Measurements from ENCODE around the gene C9orf72. TPM values are rescaled to one million over a fixed set of nuclear protein-coding genes. Genes with fewer than 3 reads are reported as not detected.

Gene C9orf72
- total RNA-seq, 1 donor from 2014 or later, result 32.9 TPM

- Mint-ChIP-seq H3K4me3 (no peak overlapping the region), H3K9me3 (no peaks in the 10 kb centered on the region), H3K36me3 (ENCODE audit: low read depth) (peaks cover 5% of the 10 kb centered on the region), H3K4me1 (no peaks in the 10 kb centered on the region), H3K27ac (ENCODE audit: unreplicated experiment) (no peak overlapping the region), H3K27me3 (ENCODE audit: low read depth) (no peaks in the 10 kb centered on the region)
- no peak for TF ChIP-seq CTCF (conservative IDR thresholded peaks at IDR 0.05)
- DNase-seq (ENCODE audit: low read depth, low spot score), result no peak
Observed at GRCh38 chr9:27560457-27560856, 12.8 kb downstream of the C9orf72 start.

GRCh38 chr9:27558307-27558706 is 15.0 kb downstream of the C9orf72 start:
- H3K4me1 Mint-ChIP-seq, result no peaks in the 10 kb centered on the region
- DNase-seq (ENCODE audit: low read depth, low spot score), result no peak
- H3K36me3 Mint-ChIP-seq (ENCODE audit: low read depth), result peaks cover 12% of the 10 kb centered on the region
- no peak for TF ChIP-seq CTCF (conservative IDR thresholded peaks at IDR 0.05)
- H3K9me3 Mint-ChIP-seq, result no peaks in the 10 kb centered on the region
- no peaks in the 10 kb centered on the region for H3K27me3 Mint-ChIP-seq (ENCODE audit: low read depth)
- H3K27ac Mint-ChIP-seq (ENCODE audit: unreplicated experiment), result no peak overlapping the region
- H3K4me3 Mint-ChIP-seq, result no peak overlapping the region

- Mint-ChIP-seq H3K4me3 (no peak overlapping the region), H3K27me3 (ENCODE audit: low read depth) (no peaks in the 10 kb centered on the region), H3K27ac (ENCODE audit: unreplicated experiment) (no peak overlapping the region), H3K4me1 (no peaks in the 10 kb centered on the region), H3K9me3 (no peaks in the 10 kb centered on the region), H3K36me3 (ENCODE audit: low read depth) (peaks cover 17% of the 10 kb centered on the region)
- no peak for DNase-seq (ENCODE audit: low read depth, low spot score)
- TF ChIP-seq CTCF (conservative IDR thresholded peaks at IDR 0.05), result no peak
Observed at GRCh38 chr9:27556470-27556869, 16.8 kb downstream of the C9orf72 start.

GRCh38 chr9:27554712-27555111 is 18.6 kb downstream of the C9orf72 start:
- Mint-ChIP-seq H3K4me1 (no peaks in the 10 kb centered on the region), H3K36me3 (ENCODE audit: low read depth) (peaks cover 17% of the 10 kb centered on the region), H3K27ac (ENCODE audit: unreplicated experiment) (no peak overlapping the region), H3K27me3 (ENCODE audit: low read depth) (no peaks in the 10 kb centered on the region), H3K9me3 (no peaks in the 10 kb centered on the region), H3K4me3 (no peak overlapping the region)
- TF ChIP-seq CTCF (conservative IDR thresholded peaks at IDR 0.05), result no peak
- DNase-seq (ENCODE audit: low read depth, low spot score), result no peak

- no peaks in the 10 kb centered on the region for H3K4me1 Mint-ChIP-seq
- peaks cover 18% of the 10 kb centered on the region for H3K36me3 Mint-ChIP-seq (ENCODE audit: low read depth)
- TF ChIP-seq CTCF (conservative IDR thresholded peaks at IDR 0.05), result no peak
Observed at GRCh38 chr9:27549196-27549755, 24.0 kb downstream of the C9orf72 start.

More at GRCh38 chr9:27549196-27549755, 24.0 kb downstream of the C9orf72 start:
- DNase-seq (ENCODE audit: low read depth, low spot score), result no peak
- H3K4me3 Mint-ChIP-seq, result no peak overlapping the region
- no peaks in the 10 kb centered on the region for H3K27me3 Mint-ChIP-seq (ENCODE audit: low read depth)
- no peaks in the 10 kb centered on the region for H3K9me3 Mint-ChIP-seq
- H3K27ac Mint-ChIP-seq (ENCODE audit: unreplicated experiment), result no peak overlapping the region

All from neural crest cell (in vitro differentiated cells).